ENCODE measurements around the gene IER5L.

DNA sequence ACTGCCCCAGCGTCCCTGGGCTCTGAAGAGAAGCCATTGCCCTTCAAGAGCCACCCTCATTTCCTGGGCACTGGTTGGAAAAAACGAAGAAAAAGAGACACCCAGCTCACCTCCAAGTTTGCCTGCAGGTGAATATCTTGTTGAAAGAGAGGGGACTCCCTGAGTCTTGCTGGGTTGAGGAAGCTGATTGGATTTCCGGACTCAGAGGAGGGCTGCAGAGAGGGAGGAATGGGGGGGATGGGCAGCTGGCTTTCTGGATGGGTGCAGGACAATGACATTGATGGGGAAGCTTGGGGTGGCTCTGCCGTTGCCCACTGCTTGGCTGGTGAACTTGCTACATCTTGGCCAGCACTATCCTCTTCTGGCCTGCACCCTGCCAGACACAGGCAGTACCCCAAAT, 31.0 kb upstream of the IER5L start:
- TF ChIP-seq CTCF (IDR thresholded peaks at IDR 0.05) (no peak), POLR2A (IDR thresholded peaks at IDR 0.05) (no peak)

Measured in ovary (tissue), 3 donors.